GM18867 (cell line): ENCODE measurements around the gene GCSH.
A peak's percentile ranks its signal among the peaks of the same experiment; 100 is the strongest.

Experiments used
- ATAC-seq: cut with Tn5 transposase; IDR thresholded peaks from one replicate; pipeline ENCODE4 v1.9.1; 2021; ENCODE audit warnings: mild to moderate bottlenecking, moderate library complexity; ENCODE audit not compliant: unreplicated experiment

The GCSH gene

GRCh38 chr16:81105946-81106345 lies 9.8 kb upstream of the GCSH start:
- no peak for ATAC-seq

DNA sequence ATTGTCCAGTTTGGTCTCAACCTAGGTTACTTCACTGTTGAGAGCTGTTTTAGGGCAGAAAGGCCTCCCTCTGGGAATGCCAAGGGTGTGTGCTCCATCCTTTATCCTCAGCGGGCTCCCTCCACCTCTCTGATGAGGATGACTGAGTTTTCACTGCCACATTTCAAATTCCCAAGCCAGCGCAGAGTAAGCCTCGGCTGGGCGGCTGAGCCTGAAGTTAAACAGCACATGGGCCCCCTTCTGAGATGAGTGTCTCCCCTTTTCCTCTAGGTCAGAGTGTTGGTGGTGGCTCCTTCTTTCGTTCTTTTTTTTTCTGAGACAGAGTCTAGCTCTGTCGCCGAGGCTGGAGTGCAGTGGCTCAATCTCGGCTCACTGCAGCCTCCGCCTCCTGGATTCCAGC lies 5.5 kb upstream of the GCSH start:
- ATAC-seq, result no peak

DNA sequence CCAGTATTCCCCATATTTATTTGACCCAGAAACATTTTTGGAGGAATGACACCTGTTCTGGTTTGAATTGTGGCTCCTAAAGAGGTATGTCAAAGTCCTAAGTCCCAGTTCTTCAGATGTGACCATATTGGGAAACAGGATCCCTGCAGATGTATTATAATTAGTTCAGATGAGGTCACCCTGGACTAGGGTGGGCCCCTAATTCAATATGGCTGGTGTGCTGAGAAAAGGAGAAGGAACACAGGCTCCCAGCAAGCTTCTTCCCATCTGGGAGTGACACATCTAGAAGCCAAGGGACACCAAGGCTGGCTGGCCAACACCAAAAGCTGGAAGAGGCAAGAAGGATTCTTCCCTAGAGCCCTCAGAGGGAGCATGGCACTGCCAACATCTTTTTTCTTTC lies 3.8 kb upstream of the GCSH start:
- no peak for ATAC-seq

- ATAC-seq, result no peak
These were observed 1.0 kb upstream of the GCSH start for GRCh38 chr16:81097230-81097629.

DNA sequence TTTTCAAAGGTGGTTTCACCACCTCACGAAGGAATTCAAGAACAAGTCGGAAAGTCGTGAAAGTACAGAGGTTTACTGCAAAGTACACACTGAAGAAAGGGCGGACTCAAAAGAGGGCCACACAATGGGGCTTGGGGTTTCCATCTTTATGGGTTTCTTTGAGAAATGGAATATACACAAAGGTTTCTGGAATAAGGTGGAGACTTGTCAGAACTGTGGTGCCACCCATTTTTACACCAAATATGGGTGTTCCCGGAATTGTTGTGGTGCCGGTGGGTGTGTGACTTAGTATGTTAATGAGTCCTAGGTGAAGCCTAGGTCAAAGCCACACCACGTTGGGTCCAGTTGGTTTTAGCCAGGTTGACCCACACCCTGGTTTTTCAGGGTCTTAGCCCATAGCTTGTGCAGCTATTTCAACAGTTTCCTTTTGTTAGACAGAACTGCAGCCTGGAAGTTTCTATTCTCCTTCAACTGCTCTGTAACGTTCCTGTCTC lies 567 bp upstream of the GCSH start:
- ATAC-seq, result no peak

GRCh38 chr16:81095653-81095952 lies 592 bp downstream of the GCSH start:
- no peak for ATAC-seq

DNA sequence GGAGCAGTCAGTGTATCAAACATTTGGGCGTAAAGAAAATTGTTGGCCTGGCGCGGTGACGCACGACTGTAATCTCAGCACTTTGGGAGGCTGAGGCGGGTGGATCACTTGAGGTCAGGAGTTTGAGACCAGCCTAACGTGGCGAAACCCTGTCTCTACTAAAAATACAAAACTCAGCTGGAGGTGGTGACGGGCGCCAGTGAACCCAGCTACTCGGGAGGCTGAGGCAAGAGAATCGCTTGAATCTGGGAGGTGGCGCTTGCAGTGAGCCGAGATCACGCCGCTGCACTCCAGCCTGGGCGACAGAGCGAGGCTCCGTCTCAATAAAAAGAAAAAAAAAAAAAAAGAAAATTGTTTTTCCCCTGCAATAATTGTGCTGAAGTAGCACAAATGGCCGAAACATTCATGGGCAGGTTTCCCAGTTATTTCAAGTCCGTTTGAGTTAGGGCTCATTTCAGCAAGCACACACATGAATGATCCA lies 1.4 kb downstream of the GCSH start:
- no peak for ATAC-seq

DNA sequence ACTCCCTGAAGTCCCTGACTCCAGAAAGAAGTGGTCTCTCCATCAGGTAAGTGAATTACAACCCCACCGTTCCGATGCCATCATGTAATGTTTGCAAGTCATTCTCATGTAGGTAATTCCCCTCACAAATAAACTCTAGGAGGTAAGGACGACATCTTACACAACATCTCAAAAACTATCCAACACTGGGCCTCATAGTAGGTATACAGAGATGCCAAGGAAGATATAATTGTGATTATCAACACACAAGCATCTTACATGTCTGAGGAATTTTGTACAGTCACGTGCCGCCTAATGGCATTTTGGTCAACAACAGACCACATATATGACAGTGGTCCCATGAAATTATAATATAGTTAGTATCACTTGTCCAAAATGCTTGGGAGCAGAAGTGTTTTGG lies 7.4 kb downstream of the GCSH start:
- no peak for ATAC-seq

- no peak for ATAC-seq
These were observed 15.2 kb downstream of the GCSH start for GRCh38 chr16:81081014-81081413.

DNA sequence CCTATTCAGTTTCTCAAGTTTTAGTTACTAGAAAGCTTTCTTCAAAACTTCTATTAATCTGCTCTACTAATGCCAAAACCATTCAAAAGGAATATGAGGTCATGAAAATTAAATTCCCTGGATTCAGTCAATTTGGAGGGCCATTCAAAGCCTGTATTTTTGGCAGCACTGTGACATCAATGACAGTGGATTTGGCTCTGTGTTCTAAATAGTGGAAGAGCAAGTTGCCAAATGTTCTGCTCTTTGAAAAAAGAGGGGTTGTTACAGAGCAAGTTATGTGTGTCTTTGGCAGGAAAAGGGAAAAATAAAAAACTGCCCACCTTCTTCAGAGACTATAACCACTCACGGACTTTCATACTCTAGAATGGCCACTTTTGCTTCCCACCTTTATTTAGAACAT lies 16.0 kb downstream of the GCSH start:
- no peak for ATAC-seq

GRCh38 chr16:81077076-81077940 lies 18.9 kb downstream of the GCSH start, which contains the start of gene C16orf46:
C16orf46 (minus strand) TSS chr16:81077238; CDS start chr16:81063955, 13,283 bp downstream.
- peak; percentile 95 for ATAC-seq

- ATAC-seq, result peak; percentile 80
These were observed 19.6 kb downstream of the GCSH start for GRCh38 chr16:81076566-81077075.

GRCh38 chr16:81073560-81074330 lies 22.4 kb downstream of the GCSH start:
- ATAC-seq, result no peak

- ATAC-seq, result no peak
These were observed 24.4 kb downstream of the GCSH start for GRCh38 chr16:81071805-81072204.

DNA sequence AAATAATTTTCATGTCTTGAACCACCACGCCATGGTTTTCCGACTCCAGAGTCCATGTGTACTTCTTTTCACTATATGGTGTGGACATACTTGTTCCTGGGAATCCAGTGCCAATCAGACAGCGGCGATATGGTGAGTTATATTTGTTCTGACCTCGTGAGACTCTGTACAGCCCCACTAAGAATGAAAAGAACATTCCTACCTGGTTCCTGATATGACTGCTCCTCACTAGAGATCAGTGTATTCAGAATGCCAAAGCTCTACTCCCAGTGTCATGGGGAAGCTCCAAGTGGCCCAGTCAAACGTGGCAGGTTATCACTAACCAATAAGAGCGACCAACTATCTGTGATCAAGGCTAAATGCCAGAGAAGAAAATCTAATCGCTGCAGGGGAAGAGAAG lies 25.2 kb downstream of the GCSH start:
- no peak for ATAC-seq

- no peak for ATAC-seq
These were observed 27.1 kb downstream of the GCSH start for GRCh38 chr16:81069063-81069462.

DNA sequence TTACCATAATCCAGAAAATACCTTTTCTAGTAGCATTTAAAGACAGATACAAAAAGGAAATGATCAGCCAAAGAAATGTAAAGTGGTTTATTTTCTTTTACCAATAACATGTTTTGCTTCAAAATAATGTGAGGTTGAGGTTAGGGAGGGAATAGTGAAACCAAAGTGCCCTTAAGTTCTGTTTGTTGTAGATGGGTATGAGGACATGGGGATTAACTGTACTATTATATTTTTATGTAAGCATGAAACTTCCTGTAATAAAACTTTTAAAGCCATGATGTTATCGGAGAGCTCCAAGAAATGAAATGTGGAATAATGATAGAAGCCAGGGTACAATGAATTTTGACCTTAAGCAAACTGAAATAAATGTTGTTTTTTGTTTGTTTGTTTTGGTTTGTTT lies 29.0 kb downstream of the GCSH start:
- no peak for ATAC-seq

DNA sequence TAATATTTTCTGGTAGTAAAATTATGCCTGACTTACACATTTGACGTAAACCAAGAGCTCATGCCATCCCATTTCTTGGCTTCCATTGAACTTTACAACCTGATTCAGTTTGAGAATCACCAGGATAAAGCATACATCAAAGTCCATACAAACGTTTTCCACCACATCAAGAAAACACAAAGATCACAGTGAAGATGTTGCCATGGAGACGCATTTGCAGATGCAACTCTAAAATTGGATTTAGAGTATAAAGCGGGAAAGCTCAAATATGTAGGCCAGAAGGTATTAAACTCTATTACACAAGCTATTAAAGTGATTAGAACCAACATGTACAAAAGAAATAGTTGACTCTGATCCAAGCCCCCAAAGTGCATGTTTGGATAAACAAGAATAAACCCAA lies 29.5 kb downstream of the GCSH start:
- ATAC-seq, result no peak

DNA sequence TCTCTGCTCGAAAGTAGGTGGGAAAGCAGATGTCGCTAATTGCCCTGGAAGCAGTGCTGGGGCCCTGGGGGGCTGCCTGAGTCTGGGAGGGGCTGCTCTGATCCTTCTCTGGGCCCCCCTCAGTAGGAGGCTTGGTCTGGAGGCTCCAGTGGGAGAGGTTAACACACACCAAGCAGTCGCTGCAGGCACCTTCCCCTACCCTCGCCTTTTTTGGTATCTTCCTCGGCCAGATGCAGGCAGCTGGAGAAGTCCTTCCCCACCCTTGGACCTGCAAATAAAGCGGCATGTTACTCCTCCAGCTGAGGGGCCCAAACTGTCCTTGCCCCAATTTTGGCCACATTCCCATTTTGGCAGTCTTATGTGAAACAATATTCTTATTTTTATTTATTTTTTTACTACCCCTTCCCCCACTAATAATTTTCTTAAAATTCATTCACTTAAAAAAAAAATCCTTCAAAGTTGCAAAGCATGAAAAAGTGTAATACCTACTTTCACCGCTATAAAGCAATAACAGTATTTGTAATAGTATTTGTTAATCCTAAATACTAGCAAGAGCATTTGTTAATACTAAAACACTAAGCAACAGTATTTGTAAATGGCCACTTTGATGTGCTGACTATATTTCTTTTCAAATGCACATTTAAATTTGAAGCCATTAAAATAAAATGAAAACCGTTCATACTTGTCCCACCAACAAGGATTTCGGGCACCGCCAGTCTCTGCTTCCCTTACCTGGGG lies 34.2 kb downstream of the GCSH start:
- ATAC-seq, result no peak

DNA sequence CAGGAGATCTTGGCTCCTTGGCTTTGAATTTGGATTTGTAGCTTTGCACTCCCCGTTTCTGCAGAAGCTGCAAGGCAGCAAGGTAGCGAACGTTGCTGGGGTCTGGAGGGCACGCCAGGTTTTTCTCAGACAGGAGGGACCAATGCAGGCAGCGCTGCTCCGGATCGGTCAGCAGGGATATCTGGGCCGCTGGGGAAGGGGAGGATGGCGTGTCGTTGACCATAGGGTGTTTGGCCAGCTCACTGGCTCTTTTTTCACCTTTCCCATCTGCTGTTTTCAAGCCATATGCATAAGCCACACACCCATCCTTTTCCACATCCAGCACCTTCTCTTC lies 34.9 kb downstream of the GCSH start:
- ATAC-seq, result no peak
